ENCODE data around the gene MIEF2.

DNA sequence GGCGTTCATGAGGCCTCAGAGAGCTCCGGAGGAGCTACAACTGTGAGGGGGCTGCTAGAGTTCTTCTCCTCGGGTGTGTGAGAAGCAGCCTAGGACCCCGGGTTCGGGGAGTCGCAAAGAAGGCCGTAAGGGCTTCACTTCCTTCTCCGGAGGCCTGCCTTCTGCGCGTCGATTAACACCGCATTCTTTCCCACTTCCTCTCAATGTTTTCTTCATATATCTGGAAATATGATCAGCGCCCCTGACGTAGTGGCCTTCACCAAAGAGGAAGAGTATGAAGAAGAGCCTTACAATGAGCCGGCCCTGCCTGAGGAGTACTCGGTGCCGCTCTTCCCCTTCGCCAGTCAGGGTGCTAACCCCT is 55.1 kb downstream of the MIEF2 start:
- TF ChIP-seq, protein P1, sequence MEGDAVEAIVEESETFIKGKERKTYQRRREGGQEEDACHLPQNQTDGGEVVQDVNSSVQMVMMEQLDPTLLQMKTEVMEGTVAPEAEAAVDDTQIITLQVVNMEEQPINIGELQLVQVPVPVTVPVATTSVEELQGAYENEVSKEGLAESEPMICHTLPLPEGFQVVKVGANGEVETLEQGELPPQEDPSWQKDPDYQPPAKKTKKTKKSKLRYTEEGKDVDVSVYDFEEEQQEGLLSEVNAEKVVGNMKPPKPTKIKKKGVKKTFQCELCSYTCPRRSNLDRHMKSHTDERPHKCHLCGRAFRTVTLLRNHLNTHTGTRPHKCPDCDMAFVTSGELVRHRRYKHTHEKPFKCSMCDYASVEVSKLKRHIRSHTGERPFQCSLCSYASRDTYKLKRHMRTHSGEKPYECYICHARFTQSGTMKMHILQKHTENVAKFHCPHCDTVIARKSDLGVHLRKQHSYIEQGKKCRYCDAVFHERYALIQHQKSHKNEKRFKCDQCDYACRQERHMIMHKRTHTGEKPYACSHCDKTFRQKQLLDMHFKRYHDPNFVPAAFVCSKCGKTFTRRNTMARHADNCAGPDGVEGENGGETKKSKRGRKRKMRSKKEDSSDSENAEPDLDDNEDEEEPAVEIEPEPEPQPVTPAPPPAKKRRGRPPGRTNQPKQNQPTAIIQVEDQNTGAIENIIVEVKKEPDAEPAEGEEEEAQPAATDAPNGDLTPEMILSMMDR (IDR thresholded peaks at IDR 0.05), result no peak
- TF ChIP-seq EP300 (IDR thresholded peaks at IDR 0.05) (no peak), POLR2A (IDR thresholded peaks at IDR 0.05) (no peak)
